Measurements from ENCODE around the gene CYSTM1.

GRCh38 chr5:140262221-140262620, 87.2 kb downstream of the CYSTM1 start:
- TF ChIP-seq CTCF (IDR thresholded peaks at IDR 0.05 in 8 of 11, conservative IDR thresholded peaks at IDR 0.05 in 3 of 11): no peak
- no peak for TF ChIP-seq POLR2AphosphoS5 (IDR thresholded peaks at IDR 0.05)
